GM23338 (cell line): Measurements from ENCODE around the gene OPN1LW. TPM values are rescaled to one million over a fixed set of nuclear protein-coding genes. Genes with fewer than 3 reads are reported as not detected.

Source experiments
- ATAC-seq: fragments of 200-7000 bp; cut with Tn5 transposase; 3 replicates; pipeline ENCODE4 v1.9.1; 2020
- DNase-seq: peaks from one replicate; pipeline ENCODE4 v3.0.0-alpha.2; 2015; ENCODE audit warnings: low spot score
- H2AFZ ChIP-seq: fragments of 200-600 bp; sonication (generic); 2 replicates; pipeline ENCODE4 v1.8.0; 2016; ENCODE audit warnings: antibody characterized with exemption, mild to moderate bottlenecking, moderate library complexity
- H3F3A ChIP-seq: fragments of 200-600 bp; sonication (generic); replicated peaks from 2 replicates; pipeline ENCODE4 v1.8.0; 2017; ENCODE audit warnings: antibody characterized with exemption, mixed run types, low read depth
- H3K27ac ChIP-seq: fragments of 200-600 bp; sonication (generic); 2 replicates; pipeline ENCODE4 v1.6.1; 2016; ENCODE audit warnings: low read depth
- H3K27me3 ChIP-seq: fragments of 200-600 bp; sonication (generic); 2 replicates; pipeline ENCODE4 v1.8.0; 2016; ENCODE audit warnings: mild to moderate bottlenecking, mixed run types, moderate library complexity; ENCODE audit not compliant: insufficient read depth
- H3K36me3 ChIP-seq: fragments of 200-600 bp; sonication (generic); 2 replicates; pipeline ENCODE4 v1.8.0; 2016; ENCODE audit warnings: mild to moderate bottlenecking; ENCODE audit not compliant: insufficient read depth
- H3K4me1 ChIP-seq: fragments of 200-600 bp; sonication (generic); 2 replicates; pipeline ENCODE4 v1.8.0; 2016; ENCODE audit warnings: mild to moderate bottlenecking, moderate library complexity; ENCODE audit not compliant: insufficient read depth
- H3K4me2 ChIP-seq: fragments of 200-600 bp; sonication (generic); 2 replicates; pipeline ENCODE4 v1.7.1; 2017; ENCODE audit warnings: mixed run types
- H3K4me3 ChIP-seq: fragments of 200-600 bp; sonication (generic); 2 replicates; pipeline ENCODE4 v1.6.1; 2016; ENCODE audit warnings: mixed run types
- H3K79me2 ChIP-seq: fragments of 200-600 bp; sonication (generic); replicated peaks from 2 replicates; pipeline ENCODE4 v1.8.0; 2017; ENCODE audit warnings: mild to moderate bottlenecking; ENCODE audit not compliant: insufficient read depth
- H3K9me2 ChIP-seq: fragments of 200-600 bp; sonication (generic); 2 replicates; pipeline ENCODE4 v1.8.0; 2017; ENCODE audit not compliant: insufficient read depth
- H4K20me1 ChIP-seq: fragments of 200-600 bp; sonication (generic); replicated peaks from 2 replicates; pipeline ENCODE4 v1.8.0; 2017; ENCODE audit warnings: mild to moderate bottlenecking; ENCODE audit not compliant: insufficient read depth
- H3K27ac Mint-ChIP-seq: 2 replicates; pipeline ENCODE4 v1.8.0; 2020; ENCODE audit warnings: inconsistent platforms, mild to moderate bottlenecking, moderate library complexity, mixed read lengths
- H3K27me3 Mint-ChIP-seq: 3 replicates; pipeline ENCODE4 v1.8.0; 2022; ENCODE audit warnings: low read depth, mild to moderate bottlenecking, moderate library complexity, mixed read lengths, inconsistent platforms; ENCODE audit not compliant: insufficient read depth, poor library complexity
- H3K36me3 Mint-ChIP-seq: 3 replicates; pipeline ENCODE4 v1.8.0; 2021; ENCODE audit warnings: low read depth, mild to moderate bottlenecking, inconsistent platforms, moderate library complexity, mixed read lengths
- H3K4me1 Mint-ChIP-seq: 3 replicates; pipeline ENCODE4 v1.8.0; 2020; ENCODE audit warnings: mild to moderate bottlenecking, inconsistent platforms, mixed read lengths
- H3K4me3 Mint-ChIP-seq: 3 replicates; pipeline ENCODE4 v1.8.0; 2021; ENCODE audit warnings: moderate library complexity, mild to moderate bottlenecking, inconsistent platforms, mixed read lengths
- H3K9me3 Mint-ChIP-seq: 3 replicates; pipeline ENCODE4 v1.8.0; 2020; ENCODE audit warnings: moderate library complexity, mild to moderate bottlenecking, inconsistent platforms, mixed read lengths
- CREB1 ChIP-seq: fragments of 250-450 bp; sonication (Bioruptor Pico); IDR thresholded peaks from 2 replicates; pipeline ENCODE4 v1.5.0; 2020; ENCODE audit warnings: low read depth, mild to moderate bottlenecking, moderate library complexity
- CTCF ChIP-seq, 2 experiments: fragments of 200-600 bp in 1 of 2; sonication (generic) in 1 of 2; conservative IDR thresholded peaks; 2 replicates each; pipeline versions ENCODE4 v1.5.1 to v1.6.1; 2016 to 2017; ENCODE audit warnings: antibody characterized with exemption in 2 of 2, low read depth in 2 of 2, mild to moderate bottlenecking in 2 of 2, moderate library complexity in 1 of 2
- ETS1 ChIP-seq: IDR thresholded peaks from 2 replicates; pipeline ENCODE4 v1.6.1; 2016; ENCODE audit warnings: antibody characterized with exemption
- EZH2phosphoT487 ChIP-seq: fragments of 200-600 bp; sonication (generic); IDR thresholded peaks from one replicate; pipeline ENCODE4 v1.8.1; 2018; ENCODE audit warnings: antibody characterized with exemption; ENCODE audit not compliant: unreplicated experiment
- JUNB ChIP-seq: IDR thresholded peaks from one replicate; pipeline ENCODE4 v1.6.1; 2016; ENCODE audit warnings: antibody characterized with exemption; ENCODE audit not compliant: unreplicated experiment
- NANOG ChIP-seq: IDR thresholded peaks from 2 replicates; pipeline ENCODE4 v1.6.1; 2016; ENCODE audit warnings: antibody characterized with exemption, borderline replicate concordance
- REST ChIP-seq: IDR thresholded peaks from one replicate; pipeline ENCODE4 v1.6.1; 2018; ENCODE audit warnings: antibody characterized with exemption; ENCODE audit not compliant: unreplicated experiment
- polyA plus RNA-seq: library from polyadenylated mRNA; unstranded; fragments of >200 nt; fragmentation: Nextera tagmentation; extraction: Ambion mirVana; gene quantifications from 2 replicates; pipeline ENCODE4 v1.2.1, GENCODE V29; 2016
- total RNA-seq: library from RNA; depleted of rRNA; stranded (reverse); fragments of >200 nt; shearing (Covaris generic); gene quantifications from 2 replicates; pipeline ENCODE4 v1.2.3, GENCODE V29; 2014

OPN1LW gene
- total and polyA plus RNA-seq, 2 experiments from 2014 or later = not detected

- no peak for ATAC-seq
These were observed 11.7 kb upstream of the OPN1LW start for GRCh38 chrX:154132366-154132765.

More at GRCh38 chrX:154132366-154132765, 11.7 kb upstream of the OPN1LW start:
- H2AFZ ChIP-seq = no peak overlapping the region
- no peak overlapping the region for H3K4me3 Mint-ChIP-seq
- peaks cover 2% of the 10 kb centered on the region for H3K27me3 Mint-ChIP-seq
- no peak overlapping the region for H3K4me3 ChIP-seq
- H4K20me1 ChIP-seq = no peaks in the 10 kb centered on the region
- no peaks in the 10 kb centered on the region for H3K36me3 Mint-ChIP-seq
- H3K79me2 ChIP-seq = no peaks in the 10 kb centered on the region
- no peaks in the 10 kb centered on the region for H3K9me3 Mint-ChIP-seq
- no peak overlapping the region for H3K27ac ChIP-seq
- no peak overlapping the region for H3K4me2 ChIP-seq
- TF ChIP-seq CTCF (conservative IDR thresholded peaks at IDR 0.05; ENCODE audit: low read depth in 2 of 2) (no peak), ETS1 (no peak), REST (no peak), CREB1 (no peak), EZH2phosphoT487 (no peak), NANOG (no peak), JUNB (no peak)
- no peaks in the 10 kb centered on the region for H3K27me3 ChIP-seq
- peaks cover 3% of the 10 kb centered on the region; the same call in 2 of the 3 replicates for H3K4me1 Mint-ChIP-seq
- no peaks in the 10 kb centered on the region for H3K9me2 ChIP-seq
- no peaks in the 10 kb centered on the region for H3F3A ChIP-seq
- DNase-seq = no peak
- H3K36me3 ChIP-seq = no peaks in the 10 kb centered on the region
- H3K4me1 ChIP-seq = no peaks in the 10 kb centered on the region
- no peak overlapping the region for H3K27ac Mint-ChIP-seq
